CD4-positive, alpha-beta T cell treated with Interleukin-12 subunit alpha and Interleukin-12 subunit beta, for 1 hour (primary cell): ENCODE measurements around the gene BPIFA3.

Experiments used
- DNase-seq: peaks from one replicate; pipeline ENCODE4 v3.0.0-alpha.2; 2020

Gene BPIFA3

DNA sequence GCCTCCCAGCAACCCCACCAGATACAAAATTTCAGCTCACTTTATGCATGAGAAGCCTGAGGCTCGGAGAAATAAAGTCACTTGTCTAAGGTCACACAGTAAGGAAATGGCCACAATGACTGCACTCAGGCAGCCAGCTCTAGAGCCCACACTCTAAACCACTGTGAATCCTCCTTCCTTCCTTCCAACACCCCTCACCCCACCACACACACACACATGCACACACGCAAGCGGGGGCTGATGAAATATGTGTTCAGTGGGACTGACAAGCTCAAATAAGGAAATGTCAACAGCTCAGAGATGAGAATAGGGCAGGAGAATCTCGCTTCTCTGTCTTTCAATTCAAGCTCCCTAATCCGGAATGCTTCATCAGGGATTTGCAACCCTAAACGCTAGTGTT is 12.7 kb downstream of the BPIFA3 start:
- DNase-seq, result no peak

DNA sequence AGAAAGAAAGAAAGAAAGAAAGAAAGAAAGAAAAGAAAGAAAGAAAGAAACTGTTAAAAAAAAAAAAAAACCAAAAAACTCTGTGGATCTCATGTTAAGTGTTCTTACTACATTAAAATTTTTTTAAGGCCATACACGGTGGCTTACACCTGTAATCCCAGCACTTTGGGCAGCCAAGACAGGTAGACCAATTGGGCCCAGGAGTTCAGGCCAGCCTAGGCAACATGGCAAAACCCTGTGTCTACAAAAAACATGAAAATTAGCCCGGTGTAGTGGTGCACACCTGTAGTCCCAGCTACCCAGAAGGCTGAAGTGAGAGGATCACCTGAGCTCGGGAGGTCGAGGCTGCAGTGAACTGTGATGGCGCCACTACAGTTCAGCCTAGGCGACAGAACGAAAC is 14.1 kb downstream of the BPIFA3 start:
- no peak for DNase-seq

DNA sequence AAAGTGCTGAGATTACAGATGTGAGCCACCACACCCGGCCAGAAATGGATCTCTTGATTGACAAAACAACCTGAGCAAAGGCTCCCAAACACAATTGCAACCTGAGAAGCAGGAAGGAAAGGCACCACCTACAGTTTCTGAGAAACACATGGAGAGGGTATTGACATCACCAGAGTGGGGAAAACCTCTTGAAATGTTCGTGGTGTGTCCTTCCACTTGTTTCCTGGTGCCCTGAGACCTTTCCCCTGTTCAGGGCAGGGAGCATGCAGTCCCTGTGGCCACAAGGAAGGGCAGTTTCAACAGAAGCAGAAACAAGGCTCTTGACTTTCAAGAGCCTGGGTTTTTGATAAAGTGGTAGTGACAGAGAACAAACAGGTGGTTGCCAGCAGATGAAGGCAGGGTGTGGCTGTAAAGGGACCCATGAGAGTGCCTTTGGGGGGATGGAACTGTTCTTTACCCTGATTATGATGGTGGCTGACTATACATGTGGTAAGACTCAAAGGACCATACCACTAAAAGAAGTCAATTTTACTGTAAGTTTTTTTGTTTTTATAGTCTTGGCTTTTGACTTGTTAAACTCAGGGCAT is 15.4 kb downstream of the BPIFA3 start:
- DNase-seq, result no peak

DNA sequence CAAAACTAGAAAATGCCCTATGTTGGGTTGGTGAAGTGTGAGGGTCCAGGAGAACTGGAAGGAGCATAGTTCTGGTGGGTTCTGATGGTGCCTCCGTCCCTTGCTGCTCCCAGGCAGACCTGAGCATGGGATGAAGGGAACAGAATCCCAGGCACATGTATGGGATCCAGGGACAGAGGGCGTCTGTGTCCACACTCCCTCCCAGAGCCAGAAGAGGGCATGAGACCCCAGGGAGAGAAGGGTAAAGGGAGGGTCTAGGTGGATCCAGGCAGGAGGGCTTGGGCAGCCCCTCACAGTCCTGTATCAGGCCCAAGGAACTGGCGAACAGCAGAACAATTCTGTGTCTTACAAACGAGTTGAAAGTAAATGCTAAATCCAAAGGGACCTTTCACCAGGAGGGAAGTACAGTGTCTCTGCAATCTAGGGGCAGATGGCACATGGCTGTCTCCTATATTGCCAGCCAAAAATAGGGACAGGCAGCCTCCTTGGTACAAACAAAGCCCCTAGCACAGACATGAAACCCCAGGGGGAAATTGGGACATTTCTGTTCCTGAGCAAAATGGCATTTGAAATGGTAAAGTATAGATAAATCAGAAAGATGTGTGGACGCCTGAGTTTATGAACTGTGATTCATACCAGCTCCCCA is 16.1 kb downstream of the BPIFA3 start:
- DNase-seq, result no peak

DNA sequence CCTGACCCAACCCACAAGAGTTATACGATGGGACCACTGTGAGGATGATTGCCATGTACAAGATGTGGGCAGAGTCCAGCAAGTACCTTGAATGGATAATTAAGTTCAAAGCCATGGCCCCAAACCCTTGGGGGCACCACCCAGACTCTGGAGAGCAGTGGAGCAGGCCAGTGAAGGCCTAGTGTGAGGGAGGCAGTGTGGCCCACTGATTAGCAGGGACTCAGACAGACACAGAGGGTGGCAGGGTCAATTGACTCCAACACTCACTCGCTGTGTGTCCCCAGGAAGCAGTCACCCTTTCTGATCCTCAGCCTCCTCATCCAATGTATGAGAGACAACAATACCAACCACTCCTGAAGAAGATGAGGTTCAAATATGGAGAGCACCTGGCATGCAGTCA is 16.9 kb downstream of the BPIFA3 start:
- DNase-seq, result no peak

GRCh38 chr20:33235696-33236095 is 18.5 kb downstream of the BPIFA3 start, which contains the start of gene BPIFA1:
TSS of gene BPIFA1 (plus strand) at chr20:33235996. CDS start at chr20:33237712, 1,716 bp downstream.
- DNase-seq, result no peak

- DNase-seq, result no peak
Observed at GRCh38 chr20:33236351-33236750, 19.2 kb downstream of the BPIFA3 start.

DNA sequence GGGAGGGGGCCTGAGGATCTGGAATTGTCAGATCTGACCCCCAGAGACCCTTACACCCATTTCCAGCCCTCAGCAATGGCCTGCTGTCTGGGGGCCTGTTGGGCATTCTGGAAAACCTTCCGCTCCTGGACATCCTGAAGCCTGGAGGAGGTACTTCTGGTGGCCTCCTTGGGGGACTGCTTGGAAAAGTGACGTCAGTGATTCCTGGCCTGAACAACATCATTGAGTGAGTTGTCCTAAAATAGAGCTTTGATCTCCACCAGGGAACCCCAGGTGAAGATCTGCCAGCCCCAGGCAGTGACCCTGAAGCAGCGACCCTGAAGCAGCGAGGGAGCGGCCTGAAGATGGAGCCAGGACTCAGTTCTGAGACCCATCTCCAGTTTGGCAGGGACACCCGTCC is 20.8 kb downstream of the BPIFA3 start:
- no peak for DNase-seq

GRCh38 chr20:33239418-33239817 is 22.3 kb downstream of the BPIFA3 start:
- DNase-seq, result no peak

GRCh38 chr20:33239979-33240736 is 23.0 kb downstream of the BPIFA3 start:
- DNase-seq, result no peak

GRCh38 chr20:33240923-33241322 is 23.8 kb downstream of the BPIFA3 start:
- no peak for DNase-seq

DNA sequence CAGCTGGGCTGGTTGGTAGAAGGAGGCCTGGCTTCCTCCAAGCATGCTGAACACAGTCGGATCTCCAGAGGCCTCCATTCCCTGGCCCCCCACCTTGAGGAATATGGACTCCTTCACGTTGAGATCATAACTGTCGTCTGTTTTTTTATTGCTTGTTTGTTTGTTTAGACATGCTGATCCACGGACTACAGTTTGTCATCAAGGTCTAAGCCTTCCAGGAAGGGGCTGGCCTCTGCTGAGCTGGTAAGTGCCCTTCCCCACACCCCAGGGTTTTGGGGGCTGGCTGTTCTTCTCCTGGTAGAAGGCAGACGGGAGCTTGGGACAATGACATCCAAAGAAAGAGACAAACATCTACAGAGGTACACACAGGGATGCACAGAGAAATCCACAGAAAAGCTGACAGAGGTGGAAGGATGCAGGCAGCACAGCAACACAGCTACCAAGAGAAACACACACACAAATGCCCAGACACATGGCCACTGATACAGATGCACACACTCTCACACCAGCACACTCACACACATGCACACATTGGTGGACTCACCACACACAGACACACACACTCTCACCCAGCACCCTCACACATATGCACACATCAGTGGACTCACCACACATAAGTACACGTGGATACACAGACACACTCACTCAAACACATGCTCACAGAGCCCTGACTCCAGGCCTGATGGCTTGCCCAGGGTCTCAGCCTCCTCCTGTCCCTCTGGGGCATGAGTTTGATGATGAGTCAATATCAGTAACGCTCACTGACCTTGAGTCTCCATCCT is 25.4 kb downstream of the BPIFA3 start:
- no peak for DNase-seq

- DNase-seq, result no peak
Observed at GRCh38 chr20:33246077-33246476, 28.9 kb downstream of the BPIFA3 start.

GRCh38 chr20:33249456-33249855 is 32.3 kb downstream of the BPIFA3 start:
- DNase-seq, result no peak

- no peak for DNase-seq
Observed at GRCh38 chr20:33250666-33251065, 33.5 kb downstream of the BPIFA3 start.

- DNase-seq, result no peak
Observed at GRCh38 chr20:33251496-33251895, 34.3 kb downstream of the BPIFA3 start.

DNA sequence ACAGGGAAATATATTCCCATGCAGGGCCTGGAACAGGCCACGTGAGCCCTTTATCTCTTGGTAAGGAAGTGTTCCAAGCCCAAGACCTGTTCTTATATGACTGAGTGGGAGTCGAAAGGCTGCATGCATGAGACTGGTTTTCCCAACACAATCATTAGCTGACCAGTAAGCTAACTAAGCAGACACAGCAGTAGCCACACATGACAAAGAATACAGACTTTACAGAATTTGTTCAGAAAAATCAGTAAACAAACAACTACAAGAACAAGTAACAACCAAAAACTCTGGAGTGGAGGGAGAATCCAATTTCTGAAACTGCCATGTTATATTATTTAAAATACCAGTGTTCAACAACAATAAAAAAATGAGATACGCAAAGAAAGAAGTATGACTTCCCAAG is 35.3 kb downstream of the BPIFA3 start:
- no peak for DNase-seq

- DNase-seq, result no peak
Observed at GRCh38 chr20:33255005-33255404, 37.9 kb downstream of the BPIFA3 start.

- DNase-seq, result no peak
Observed at GRCh38 chr20:33257237-33257636, 40.1 kb downstream of the BPIFA3 start.

DNA sequence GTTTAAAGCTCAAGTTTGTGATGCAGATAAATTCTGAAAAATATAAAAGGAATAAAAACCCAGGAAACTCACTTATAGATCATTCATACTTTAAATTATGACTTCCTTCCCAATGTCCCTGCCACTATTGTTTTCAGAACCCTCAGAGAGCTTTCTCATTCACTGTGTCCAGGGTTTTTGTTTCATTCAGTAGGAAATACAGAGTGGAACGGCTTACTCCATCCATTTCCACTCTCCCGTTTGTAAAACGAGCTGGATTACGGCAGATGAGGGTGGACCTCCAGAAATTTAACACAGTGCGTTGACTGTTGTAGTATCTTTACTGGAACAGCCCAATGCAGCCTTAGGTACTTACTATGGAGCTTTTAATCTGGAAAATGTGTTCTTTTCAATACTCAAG is 42.2 kb downstream of the BPIFA3 start:
- no peak for DNase-seq

GRCh38 chr20:33261465-33261864 is 44.3 kb downstream of the BPIFA3 start:
- no peak for DNase-seq

GRCh38 chr20:33262658-33263065 is 45.5 kb downstream of the BPIFA3 start:
- DNase-seq, result no peak

DNA sequence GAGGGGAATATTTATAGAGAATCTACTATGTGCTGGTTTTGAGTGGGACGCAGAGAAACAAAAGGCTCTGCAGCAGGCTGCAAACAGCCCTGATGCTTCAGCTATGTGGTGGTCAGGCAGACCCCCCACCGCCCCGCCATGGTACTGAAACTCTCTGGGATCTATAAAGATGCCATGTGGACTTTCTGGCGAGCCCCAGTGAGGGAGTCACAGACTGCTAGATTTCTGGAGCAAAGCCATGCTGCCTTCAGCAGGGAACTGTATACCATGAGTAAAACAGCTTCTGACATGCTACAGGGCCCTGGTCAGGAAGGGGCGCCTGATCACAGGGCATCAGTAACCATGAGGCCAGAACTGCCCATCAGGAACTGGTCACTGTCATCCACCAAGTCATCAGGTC is 46.6 kb downstream of the BPIFA3 start:
- no peak for DNase-seq
